NCI-H510A (cell line): Measurements from ENCODE around the gene LBHD2.

Experiments used
- DNase-seq: peaks from one replicate; lab custom pipeline; 2025; lab: John Stamatoyannopoulos, UW

The LBHD2 gene

DNA sequence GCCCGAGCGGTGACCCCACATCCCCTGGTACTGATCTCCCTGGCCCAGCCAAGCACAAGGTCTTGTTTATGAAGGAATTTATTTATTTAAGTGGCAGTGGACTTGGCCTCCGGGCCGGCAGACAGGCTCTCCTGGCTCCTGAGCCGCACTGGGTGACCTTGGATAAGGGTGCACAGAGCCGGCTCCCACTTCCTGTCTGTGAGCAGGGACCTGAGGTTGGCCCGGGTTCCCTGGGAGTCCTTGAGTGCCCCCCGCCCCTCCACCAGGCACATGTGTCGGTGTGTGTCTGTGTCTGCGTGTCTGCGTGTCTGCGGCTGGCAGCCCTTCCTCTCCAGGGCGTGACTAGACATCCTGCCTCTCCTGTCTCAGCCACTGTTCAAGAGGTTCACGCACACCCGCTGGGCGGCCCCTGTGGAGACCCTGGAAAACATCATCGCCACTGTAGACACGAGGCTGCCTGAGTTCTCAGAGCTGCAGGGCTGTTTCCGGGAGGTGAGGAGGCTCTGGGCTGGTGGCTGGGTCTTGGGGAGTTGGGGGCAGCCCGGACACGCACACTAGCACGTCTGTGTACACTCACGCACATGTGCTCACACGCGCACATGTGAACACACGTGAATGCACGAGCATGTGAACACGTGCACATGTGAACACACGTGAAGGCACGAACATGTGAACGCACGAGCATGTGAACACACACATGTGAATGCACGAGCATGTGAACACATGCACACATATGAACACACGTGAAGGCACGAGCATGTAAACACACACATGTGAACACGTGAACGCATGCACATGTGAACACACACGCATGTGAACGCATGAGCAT is 48.6 kb downstream of the LBHD2 start:
- DNase-seq, result no peak

DNA sequence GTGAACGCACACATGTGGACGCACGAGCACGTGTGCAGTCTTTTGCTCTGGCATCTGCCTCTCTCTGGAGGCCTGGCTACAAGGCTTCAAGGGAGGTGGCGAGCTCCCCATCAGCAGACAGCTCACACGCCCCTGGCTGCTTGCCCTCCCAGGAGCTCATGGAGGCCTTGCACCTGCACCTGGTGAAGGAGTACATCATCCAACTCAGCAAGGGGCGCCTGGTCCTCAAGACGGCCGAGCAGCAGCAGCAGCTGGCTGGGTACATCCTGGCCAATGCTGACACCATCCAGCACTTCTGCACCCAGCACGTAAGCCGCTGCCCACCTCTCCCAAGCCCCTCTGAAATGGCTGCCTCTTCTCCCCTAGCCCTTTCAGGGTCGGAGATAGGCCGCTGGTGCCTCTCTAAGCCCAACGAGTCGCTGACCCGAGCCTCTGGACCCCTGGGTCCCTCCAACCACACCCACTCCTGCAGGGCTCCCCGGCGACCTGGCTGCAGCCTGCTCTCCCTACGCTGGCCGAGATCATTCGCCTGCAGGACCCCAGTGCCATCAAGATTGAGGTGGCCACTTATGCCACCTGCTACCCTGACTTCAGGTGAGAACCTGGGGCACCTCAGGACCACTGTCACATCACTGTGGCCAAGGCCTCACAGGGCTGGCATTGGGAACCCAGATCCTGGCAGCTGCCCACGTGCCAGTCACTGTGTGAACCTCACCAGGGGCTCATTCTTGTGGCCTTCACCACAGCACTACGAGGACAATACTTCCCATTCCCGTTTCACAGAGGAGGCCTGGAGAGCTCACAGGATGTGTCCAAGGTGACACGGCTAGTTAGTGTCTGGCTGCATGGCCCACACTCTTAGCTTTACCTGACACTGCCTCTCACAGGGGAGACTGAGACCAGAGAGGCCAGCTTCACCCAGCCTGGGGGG is 49.5 kb downstream of the LBHD2 start:
- DNase-seq, result no peak

DNA sequence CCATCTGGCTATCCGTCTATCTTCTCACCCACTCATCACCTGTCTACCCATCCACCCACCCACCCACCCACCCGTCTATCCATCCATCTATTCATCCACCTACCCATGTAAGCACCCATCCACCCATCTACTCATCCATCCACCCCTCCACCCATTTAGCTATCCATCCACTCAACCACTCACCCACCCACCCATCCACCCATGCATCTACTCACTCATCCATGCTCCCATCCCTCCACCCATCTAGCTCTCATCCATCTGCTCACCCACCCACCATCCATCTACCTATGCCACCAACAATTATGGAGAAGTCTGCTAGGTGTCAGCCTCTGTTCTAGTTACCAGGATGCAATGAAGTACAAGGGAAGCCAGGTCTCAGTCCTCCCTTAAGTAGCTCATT is 50.4 kb downstream of the LBHD2 start:
- no peak for DNase-seq

DNA sequence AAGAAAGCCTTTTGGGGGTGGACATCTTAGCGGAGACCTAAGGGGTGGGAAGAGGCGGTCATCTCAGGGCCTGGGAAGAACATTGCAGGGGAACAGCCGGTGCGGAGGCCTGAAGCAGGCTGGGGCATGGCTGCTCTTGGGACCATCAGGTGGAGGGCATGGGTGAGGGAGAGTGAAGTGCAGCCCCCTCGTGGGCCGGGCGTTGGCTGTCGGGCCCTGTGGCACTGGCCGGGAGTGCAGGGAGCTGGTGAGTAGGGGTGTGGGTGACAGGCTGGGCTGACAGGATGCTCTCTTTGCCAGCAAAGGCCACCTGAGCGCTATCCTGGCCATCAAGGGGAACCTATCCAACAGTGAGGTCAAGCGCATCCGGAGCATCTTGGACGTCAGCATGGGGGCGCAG is 50.9 kb downstream of the LBHD2 start:
- no peak for DNase-seq

DNA sequence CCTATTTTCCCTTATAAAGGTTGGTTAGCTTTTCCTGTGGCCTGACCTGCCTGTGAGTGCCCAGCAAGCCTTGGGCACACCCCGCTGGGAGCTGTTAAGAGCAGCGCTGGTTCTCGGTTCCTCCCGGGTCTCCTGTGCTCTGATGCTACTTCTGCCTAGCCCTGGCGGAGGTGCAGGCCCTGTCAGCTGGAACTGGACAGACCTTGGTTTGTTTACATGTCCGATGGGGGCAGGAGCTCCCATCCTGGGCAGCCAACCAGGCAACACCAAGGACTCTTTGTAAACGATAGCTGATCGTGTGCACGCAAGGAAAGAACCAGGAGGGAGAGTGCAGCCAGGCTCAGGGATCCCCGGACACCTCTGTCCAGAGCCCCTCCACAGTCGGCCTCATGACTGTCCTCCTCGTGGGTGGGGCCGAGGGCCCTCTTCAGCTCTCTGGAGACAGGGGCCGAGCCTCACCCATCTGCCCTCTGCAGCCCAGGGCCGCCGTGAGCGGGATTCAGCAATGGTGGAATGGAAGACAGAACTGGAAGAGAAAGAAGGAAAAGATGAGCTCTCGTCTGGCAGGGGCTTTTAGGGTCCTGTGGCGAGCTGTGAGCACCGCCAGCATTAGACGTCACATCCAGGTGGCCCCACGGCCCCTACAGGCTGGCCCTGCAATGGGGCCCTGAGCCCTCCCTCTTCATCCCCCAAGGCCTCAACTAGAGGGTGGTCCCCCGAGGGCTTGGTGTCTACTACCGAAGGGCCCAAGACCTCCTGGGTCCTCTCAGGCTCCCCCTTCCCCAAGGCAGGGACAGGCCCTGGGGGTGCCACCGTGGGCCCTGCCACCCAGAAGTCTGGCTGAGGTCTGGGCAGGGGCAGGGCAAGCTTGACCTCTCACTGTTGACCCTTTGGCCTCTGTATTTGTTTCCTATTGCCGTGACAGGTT is 51.6 kb downstream of the LBHD2 start:
- DNase-seq, result no peak

DNA sequence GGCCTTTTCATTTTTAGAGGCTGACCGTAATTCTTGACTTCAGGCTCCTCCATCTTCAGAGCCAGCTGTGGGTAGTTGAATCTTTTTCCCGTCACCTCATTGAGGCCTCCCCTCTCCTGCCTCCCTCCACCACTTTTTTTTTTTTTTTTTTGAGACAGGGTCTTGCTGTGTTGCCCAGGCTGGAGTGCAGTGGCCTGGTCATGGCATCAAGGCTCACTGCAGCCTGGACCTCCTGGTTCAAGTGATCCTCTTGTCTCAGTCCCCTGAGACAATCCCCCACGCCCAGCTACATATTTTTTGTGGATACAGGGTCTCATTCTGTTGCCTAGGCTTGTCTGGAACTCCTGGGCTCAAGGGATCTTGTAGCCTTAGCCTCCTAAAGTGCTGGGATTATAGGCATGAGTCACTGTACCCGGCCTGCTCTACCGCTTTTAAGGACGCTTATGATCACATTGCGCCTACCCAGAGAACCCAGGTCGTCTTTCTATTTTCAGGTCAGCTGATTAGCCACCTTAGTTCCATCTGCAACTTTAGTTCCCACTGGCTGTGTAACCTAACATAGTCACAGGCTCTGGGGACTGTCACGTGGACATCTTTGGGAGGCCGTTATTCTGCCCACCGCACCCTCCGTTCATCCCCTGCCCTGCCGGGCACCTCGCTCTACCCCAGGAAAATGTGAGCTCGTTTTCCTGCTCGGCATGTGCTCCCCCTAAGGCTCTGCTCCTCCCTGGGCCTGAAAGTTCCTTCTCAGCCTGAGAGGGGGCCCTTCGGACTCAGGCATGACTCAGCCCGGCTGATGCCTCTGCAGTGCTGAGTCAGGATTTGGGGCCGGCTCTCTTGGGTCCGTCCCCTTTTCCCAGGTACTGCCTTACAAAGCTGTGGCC is 52.6 kb downstream of the LBHD2 start:
- DNase-seq, result no peak

DNA sequence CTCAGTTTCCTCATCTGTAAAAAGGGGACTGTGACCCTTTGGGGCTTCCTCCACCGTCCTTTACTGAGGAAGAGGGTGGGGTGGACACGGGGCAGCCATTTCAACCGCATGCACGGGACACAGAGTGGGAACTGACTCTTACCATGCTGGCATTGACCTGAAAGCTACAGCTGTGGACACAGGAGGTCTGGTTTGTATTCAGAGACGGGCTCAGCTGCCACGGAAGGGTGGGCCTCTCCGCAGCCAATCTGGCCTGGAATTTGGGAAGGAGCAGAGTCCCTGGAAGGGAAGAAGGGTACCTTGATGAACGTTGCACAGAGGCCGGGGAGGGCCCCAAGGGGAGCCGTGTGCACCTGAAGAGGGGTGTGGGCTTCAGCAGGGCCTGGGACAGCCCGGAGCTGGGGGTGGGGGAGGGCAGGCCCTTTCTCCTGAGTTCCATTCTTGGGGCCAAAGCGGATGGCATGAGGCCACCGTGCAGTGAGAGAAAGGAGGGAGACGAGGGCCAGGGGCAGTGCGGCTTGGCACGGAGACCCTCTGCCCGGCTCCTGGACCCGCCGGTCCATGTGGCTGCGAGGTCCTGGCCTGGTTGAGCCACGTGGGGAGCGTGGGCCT is 53.8 kb downstream of the LBHD2 start:
- no peak for DNase-seq

DNA sequence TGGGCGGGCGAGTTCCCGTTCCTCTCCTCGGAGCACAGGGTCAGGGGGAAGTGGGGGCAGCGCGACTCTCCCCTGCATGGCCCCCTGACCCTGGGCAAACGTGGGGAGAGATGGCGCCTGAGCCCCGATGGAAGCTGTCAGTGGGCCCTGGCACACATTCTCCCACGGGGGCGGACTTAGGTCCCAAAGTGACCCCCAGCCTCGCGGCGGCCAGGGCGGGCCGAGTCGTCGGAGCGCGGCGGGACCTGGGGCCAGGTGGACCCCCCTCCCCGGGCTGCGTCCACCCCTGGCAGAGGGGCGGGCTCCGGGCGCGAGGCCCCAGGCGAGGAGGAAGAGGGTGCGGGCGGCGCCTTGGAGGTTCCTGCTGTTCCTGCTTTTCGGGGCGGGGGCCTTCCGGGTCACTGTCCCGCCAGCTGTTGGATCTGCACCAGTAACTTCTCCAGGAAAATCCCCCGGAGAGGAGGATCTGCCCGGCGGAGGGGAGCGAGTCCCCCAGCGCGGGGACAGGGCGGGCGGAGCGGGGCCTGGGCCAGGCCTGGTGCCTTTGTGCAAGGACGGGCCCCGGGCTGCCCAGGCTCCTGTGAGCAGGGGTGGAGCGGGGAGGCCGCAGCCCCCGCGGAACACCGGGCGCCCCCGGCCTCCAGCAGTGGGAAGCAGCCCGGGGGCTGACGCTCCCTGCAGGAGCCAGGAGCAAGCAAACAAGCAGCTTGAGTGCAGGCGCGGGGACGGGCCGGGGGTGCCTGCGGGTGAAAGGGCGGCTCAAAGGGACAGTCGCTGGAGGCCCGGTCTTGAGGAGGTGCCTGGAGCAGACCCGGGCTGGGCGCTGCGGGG is 54.5 kb downstream of the LBHD2 start:
- no peak for DNase-seq

DNA sequence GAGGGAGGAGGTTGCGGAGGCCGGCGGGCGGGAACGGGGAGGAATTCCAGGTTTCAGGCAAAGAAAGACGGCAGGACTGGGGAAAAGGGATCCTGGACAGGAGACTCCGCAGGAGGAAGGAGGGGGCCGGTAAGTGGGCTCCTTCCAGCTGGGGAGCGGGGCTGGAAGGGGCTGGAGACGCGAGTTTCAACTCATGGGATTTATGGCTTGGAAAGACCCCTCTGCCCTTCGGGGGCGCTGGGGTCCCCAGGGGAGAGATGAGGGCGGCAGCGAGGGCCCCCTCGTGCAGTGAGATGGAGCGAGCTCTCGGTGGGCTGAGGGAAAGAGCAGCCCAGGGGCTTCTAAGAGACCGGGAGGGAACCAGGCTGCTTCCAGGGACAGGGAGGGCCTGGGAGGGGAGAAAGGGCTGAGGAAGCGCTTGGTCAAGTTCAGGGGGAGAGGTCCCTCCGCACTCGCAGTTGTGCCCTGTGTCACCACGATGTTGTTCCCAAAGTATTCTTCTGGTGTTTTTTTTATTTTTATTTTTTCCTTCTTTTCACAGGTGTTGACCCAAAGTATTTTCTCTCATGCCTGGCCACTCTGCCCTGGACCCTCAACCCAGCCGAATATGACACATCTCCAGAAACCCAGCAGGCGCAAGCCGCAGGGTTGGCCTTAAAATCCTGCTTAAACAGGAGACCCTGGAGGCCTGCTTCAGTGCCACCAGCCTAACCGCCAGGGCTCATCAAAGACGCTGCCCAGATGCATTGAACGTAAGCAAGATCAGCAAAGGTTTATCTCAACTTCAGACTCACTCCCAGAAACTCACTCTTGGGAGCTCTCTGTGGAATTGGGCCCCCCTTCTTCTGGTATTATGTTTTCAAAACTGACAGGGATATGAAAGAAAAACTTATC is 55.4 kb downstream of the LBHD2 start:
- DNase-seq, result no peak
